OCI-LY1 (cell line): ENCODE results near the gene PAGR1.

Experiments
- CTCF ChIP-seq: fragments of 200-600 bp; sonication (generic), shearing (Covaris generic); IDR thresholded peaks from 2 replicates; pipeline ENCODE4 v1.5.1; 2017; ENCODE audit warnings: mild to moderate bottlenecking, antibody characterized with exemption, low read length, moderate library complexity, mixed read lengths
- EZH2 ChIP-seq: fragments of 200-600 bp; sonication (generic), shearing (Covaris generic); IDR thresholded peaks from 2 replicates; pipeline ENCODE4 v1.8.0; 2017; ENCODE audit warnings: borderline replicate concordance, mixed run types, mild to moderate bottlenecking, antibody characterized with exemption, low read length, moderate library complexity, mixed read lengths

- TF ChIP-seq CTCF (no peak), EZH2 (no peak)
Observed at GRCh38 chr16:29834079-29834478, 18.1 kb downstream of the PAGR1 start.
